ENCODE data around the gene PSMC3.

- TF ChIP-seq EZH2 (IDR thresholded peaks at IDR 0.05; ENCODE audit: low read length, unreplicated experiment) (no peak), EZH2phosphoT487 (IDR thresholded peaks at IDR 0.05; ENCODE audit: borderline replicate concordance, low read length) (no peak)
- TF ChIP-seq, protein P1, sequence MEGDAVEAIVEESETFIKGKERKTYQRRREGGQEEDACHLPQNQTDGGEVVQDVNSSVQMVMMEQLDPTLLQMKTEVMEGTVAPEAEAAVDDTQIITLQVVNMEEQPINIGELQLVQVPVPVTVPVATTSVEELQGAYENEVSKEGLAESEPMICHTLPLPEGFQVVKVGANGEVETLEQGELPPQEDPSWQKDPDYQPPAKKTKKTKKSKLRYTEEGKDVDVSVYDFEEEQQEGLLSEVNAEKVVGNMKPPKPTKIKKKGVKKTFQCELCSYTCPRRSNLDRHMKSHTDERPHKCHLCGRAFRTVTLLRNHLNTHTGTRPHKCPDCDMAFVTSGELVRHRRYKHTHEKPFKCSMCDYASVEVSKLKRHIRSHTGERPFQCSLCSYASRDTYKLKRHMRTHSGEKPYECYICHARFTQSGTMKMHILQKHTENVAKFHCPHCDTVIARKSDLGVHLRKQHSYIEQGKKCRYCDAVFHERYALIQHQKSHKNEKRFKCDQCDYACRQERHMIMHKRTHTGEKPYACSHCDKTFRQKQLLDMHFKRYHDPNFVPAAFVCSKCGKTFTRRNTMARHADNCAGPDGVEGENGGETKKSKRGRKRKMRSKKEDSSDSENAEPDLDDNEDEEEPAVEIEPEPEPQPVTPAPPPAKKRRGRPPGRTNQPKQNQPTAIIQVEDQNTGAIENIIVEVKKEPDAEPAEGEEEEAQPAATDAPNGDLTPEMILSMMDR (conservative IDR thresholded peaks at IDR 0.05; ENCODE audit: low read depth, low read length) = no peak
Observed at GRCh38 chr11:47400768-47401279, 25.4 kb downstream of the PSMC3 start.
